ENCODE data around the gene RAB9A.
"Not testable (repeated sequence)": the region's sequence is repeated elsewhere in the genome, so short reads cannot be mapped to it uniquely, and the experiment has no call there.

Gene RAB9A

GRCh38 chrX:13702111-13702789, 13.3 kb downstream of the RAB9A start:
- no peak for DNase-seq (ENCODE audit: low read depth)

- no peak for DNase-seq (ENCODE audit: low read depth)
These were observed 14.2 kb downstream of the RAB9A start for GRCh38 chrX:13703135-13703534.

- no peak for DNase-seq (ENCODE audit: low read depth)
These were observed 14.7 kb downstream of the RAB9A start for GRCh38 chrX:13703589-13703988.

- no peak for DNase-seq (ENCODE audit: low read depth)
These were observed 22.2 kb downstream of the RAB9A start for GRCh38 chrX:13711141-13711540.

- DNase-seq (ENCODE audit: low read depth): no peak
These were observed 27.5 kb downstream of the RAB9A start for GRCh38 chrX:13716455-13716854.

GRCh38 chrX:13716905-13717304, 28.0 kb downstream of the RAB9A start:
- DNase-seq (ENCODE audit: low read depth): no peak

- DNase-seq (ENCODE audit: low read depth): no peak
These were observed 29.0 kb downstream of the RAB9A start for GRCh38 chrX:13717700-13718472.

- DNase-seq (ENCODE audit: low read depth): no peak
These were observed 30.4 kb downstream of the RAB9A start for GRCh38 chrX:13719192-13719856.

- no peak for DNase-seq (ENCODE audit: low read depth)
These were observed 32.4 kb downstream of the RAB9A start for GRCh38 chrX:13721371-13721770.

GRCh38 chrX:13721819-13722519, 33.0 kb downstream of the RAB9A start:
- DNase-seq (ENCODE audit: low read depth): no peak

GRCh38 chrX:13724878-13725277, 36.0 kb downstream of the RAB9A start:
- DNase-seq (ENCODE audit: low read depth): not testable (repeated sequence)

GRCh38 chrX:13726583-13726982, 37.7 kb downstream of the RAB9A start:
- not testable (repeated sequence) for DNase-seq (ENCODE audit: low read depth)

- not testable (repeated sequence) for DNase-seq (ENCODE audit: low read depth)
These were observed 41.6 kb downstream of the RAB9A start for GRCh38 chrX:13730523-13730922.

GRCh38 chrX:13732246-13733067, 43.5 kb downstream of the RAB9A start:
- DNase-seq (ENCODE audit: low read depth): no peak

- no peak for DNase-seq (ENCODE audit: low read depth)
These were observed 44.6 kb downstream of the RAB9A start for GRCh38 chrX:13733506-13733905.

GRCh38 chrX:13734278-13735172, 45.6 kb downstream of the RAB9A start, which contains the start of the genes OFD1 and TRAPPC2:
Gene OFD1, plus strand, starts transcription at chrX:13734748. Its CDS starts 324 bp downstream, at chrX:13735072.
Gene TRAPPC2, minus strand, starts transcription at chrX:13734620. Its CDS starts 14,657 bp downstream, at chrX:13719963.
- DNase-seq (ENCODE audit: low read depth): peak; percentile 93

GRCh38 chrX:13741695-13742094, 52.8 kb downstream of the RAB9A start:
- DNase-seq (ENCODE audit: low read depth): no peak

- no peak for DNase-seq (ENCODE audit: low read depth)
These were observed 53.7 kb downstream of the RAB9A start for GRCh38 chrX:13742397-13743176.

- DNase-seq (ENCODE audit: low read depth): peak; percentile 62
These were observed 58.9 kb downstream of the RAB9A start for GRCh38 chrX:13747836-13748235.

Data from ELR (cell line).